TTC549 (cell line): ENCODE data around the gene MAN2A2.
"Not testable (repeated sequence)": the region's sequence is repeated elsewhere in the genome, so short reads cannot be mapped to it uniquely, and the experiment has no call there.

Source experiments
- FAIRE-seq: peaks from 2 replicates; lab custom pipeline; 2012; peaks lifted over from hg19 to GRCh38; lab: Jason Lieb, UNC

MAN2A2 gene

GRCh38 chr15:90884719-90885431, 18.2 kb upstream of the MAN2A2 start:
- no peak for FAIRE-seq

GRCh38 chr15:90885432-90886290, 17.4 kb upstream of the MAN2A2 start:
- FAIRE-seq: no peak

- no peak for FAIRE-seq
Observed at GRCh38 chr15:90886291-90886614, 16.8 kb upstream of the MAN2A2 start.

- FAIRE-seq: no peak
Observed at GRCh38 chr15:90887037-90887481, 16.0 kb upstream of the MAN2A2 start.

- no peak for FAIRE-seq
Observed at GRCh38 chr15:90889313-90889730, 13.8 kb upstream of the MAN2A2 start.

- no peak for FAIRE-seq
Observed at GRCh38 chr15:90889736-90890456, 13.2 kb upstream of the MAN2A2 start.

- no peak for FAIRE-seq
Observed at GRCh38 chr15:90890839-90891238, 12.3 kb upstream of the MAN2A2 start.

GRCh38 chr15:90891346-90891949, 11.7 kb upstream of the MAN2A2 start:
- FAIRE-seq: no peak

GRCh38 chr15:90892023-90892422, 11.1 kb upstream of the MAN2A2 start:
- no peak for FAIRE-seq

GRCh38 chr15:90892498-90893174, 10.5 kb upstream of the MAN2A2 start:
- FAIRE-seq: no peak

- no peak for FAIRE-seq
Observed at GRCh38 chr15:90893175-90894090, 9.7 kb upstream of the MAN2A2 start.

- no peak for FAIRE-seq
Observed at GRCh38 chr15:90895571-90896117, 7.5 kb upstream of the MAN2A2 start.

- FAIRE-seq: not testable (repeated sequence)
Observed at GRCh38 chr15:90897131-90897655, 5.9 kb upstream of the MAN2A2 start.

- no peak for FAIRE-seq
Observed at GRCh38 chr15:90901175-90902039, 1.7 kb upstream of the MAN2A2 start.

- FAIRE-seq: no peak
Observed at GRCh38 chr15:90902040-90902839, 862 bp upstream of the MAN2A2 start.

- no peak for FAIRE-seq
Observed at GRCh38 chr15:90903733-90904536, 833 bp downstream of the MAN2A2 start.

GRCh38 chr15:90904746-90905145, 1.6 kb downstream of the MAN2A2 start:
- FAIRE-seq: no peak
